Activated CD4-positive, alpha-beta T cell treated with anti-CD3 and anti-CD28 coated beads for 24 hours (primary cell): ENCODE results near the gene ZNF3.
A peak's percentile ranks its signal among the peaks of the same experiment; 100 is the strongest.

ENCODE experiments used
- DNase-seq, 2 donors: peaks; one replicate each; pipeline ENCODE4 v3.0.0-alpha.2; 2020; ENCODE audit warnings: low read depth in 2 of 2

The ZNF3 gene

DNA sequence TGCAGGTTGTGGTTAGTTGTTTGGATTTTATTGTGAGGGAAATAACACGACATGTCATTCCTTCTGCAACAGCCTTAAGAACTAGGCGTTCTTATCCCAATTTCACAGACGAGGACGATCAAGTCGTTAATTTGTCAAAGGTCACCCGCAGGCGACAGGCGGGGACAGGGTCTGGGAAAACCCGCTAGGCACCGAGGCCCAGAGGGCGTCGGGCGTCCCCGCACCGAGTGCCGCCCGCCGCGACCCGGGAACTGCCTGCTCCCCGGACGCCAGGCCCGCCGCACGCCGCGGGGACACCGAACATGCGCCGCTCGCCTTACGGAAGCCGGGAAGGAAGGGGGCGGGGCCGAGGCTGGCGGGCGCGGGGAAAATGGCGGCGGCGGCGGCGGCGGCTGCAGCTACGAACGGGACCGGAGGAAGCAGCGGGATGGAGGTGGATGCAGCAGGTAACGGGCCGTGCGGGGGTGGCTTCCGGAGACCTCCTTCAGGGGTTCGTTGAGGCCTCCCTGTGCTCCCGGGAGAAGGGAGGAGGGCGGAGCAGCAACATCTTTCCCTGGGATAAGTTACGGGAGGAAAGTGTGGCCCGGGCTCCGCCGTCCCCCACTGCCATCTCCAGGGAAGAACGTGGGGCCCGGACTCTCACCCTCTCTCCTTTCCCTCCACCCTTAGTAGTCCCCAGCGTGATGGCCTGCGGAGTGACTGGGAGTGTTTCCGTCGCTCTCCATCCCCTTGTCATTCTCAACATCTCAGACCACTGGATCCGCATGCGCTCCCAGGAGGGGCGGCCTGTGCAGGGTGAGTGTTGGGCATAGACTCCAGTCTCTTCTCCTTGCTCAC lies 7.3 kb upstream of the ZNF3 start, which contains the start of gene COPS6:
Gene COPS6, plus strand, starts transcription at position 349 of the 837 bp plus-strand sequence. Its CDS starts 22 bp downstream, at position 371.
- peak; percentile 84 to 86 for DNase-seq

DNA sequence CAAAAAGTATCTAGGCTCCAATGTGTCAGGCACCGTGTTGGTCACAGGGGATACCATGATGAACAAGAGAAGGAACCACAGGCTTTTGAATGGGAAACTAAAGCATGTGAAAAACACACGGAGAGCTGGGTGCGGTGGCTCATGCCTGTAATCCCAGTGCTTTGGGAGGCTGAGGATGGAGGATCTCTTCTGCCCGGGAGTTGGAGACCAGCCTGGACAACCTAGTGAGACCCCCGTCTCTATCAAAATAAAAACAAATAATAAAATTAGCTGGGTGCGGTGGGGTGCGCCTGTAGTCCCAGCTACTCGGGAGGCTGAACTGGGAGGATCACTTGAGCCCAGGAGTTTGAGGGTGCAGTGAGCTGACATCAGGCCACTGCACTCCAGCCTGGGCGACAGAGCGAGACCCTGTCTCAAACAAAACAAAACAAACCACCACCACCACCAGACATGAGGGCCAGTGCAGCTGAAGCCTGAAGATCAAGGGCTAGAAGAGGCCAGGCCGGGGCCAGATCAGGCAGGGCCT lies 6.6 kb upstream of the ZNF3 start:
- DNase-seq = no peak

GRCh38 chr7:100087055-100087750 lies 5.7 kb upstream of the ZNF3 start:
- no peak for DNase-seq

DNA sequence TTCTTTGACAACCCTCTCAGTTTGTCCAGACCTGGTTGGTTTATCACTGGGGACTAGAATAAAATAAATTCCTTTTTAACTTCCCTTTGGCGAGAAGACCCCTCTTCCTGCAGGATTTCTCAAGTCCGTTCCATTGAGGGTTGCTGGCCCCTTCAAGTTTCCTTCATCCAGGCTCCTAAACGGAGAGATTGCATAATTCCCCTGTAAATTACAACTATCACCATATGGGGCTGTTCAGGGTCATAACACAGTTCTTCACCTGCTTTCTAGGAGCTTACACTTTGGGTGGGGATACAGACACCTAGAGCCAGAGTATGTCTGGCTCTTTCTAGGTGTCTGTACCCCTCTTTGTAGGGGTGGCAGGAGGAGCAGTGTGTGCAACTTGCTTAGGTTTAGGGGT lies 4.0 kb upstream of the ZNF3 start:
- DNase-seq = no peak

- DNase-seq = no peak
Observed at GRCh38 chr7:100082978-100083377, 1.5 kb upstream of the ZNF3 start.

- no peak for DNase-seq
Observed at GRCh38 chr7:100080907-100081534, 502 bp downstream of the ZNF3 start.

DNA sequence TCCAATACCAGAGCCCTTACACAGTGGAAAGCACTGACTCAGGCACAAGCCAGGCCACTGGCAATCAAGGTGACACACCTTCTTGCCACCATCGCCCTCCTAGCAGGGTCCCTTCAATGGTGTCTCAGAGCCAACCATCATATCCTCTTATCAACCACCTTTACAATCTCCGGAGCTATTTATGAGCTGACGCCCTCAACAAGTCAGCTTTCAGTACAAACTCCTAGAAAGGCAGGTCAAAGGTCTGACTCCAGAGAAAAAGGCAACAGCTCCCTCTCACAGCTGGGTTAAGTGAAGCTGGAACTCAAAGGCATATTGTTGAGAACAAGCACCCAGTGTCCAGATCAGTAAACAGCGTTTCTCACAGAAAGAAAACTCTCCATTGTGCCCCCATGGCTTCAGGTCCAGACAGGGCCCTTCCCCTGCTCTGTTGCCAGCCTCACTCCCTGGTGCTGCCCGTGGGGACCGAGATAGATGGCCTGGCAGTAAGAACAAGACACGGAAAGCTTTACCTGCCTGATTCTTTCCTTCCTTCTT lies 2.4 kb downstream of the ZNF3 start:
- no peak for DNase-seq

DNA sequence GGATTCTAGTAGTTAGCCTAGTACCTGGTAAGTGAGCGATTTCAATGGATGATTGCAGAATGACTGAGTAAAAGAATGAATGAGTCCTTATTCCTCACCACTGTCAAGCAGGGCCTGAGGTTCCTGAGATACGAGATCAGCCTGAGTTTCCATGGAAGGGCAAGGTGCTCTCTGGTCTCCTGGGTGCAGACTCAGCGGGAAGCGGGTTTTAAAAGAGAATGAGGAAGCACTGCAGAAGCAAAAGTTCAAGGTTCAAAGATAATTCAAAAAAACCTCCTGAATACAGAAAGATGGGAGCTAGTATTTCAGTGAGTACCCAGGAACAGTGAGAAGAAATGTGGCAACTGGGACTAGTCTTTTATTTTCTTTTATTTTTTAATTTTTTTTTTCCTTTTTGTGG lies 4.3 kb downstream of the ZNF3 start:
- DNase-seq = no peak

DNA sequence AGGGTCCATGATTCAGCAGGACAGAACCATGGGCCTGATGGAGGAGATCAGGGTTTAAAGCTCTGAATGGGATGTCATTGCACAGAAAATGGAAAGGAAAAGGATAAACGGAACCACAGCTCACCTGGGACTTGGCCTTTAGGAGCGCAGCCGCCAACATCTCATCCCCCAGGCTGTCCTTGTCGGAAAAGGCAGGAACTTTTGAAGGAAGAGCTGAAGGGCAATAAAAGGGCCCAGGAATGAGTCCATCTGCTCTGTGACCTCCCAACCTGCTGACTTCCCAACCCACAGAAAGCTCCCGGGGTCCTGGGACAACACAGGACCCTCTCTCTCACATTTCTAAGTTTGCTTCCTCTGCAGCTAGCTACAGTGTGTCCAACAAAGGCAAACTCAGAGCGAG lies 6.1 kb downstream of the ZNF3 start:
- DNase-seq = no peak

DNA sequence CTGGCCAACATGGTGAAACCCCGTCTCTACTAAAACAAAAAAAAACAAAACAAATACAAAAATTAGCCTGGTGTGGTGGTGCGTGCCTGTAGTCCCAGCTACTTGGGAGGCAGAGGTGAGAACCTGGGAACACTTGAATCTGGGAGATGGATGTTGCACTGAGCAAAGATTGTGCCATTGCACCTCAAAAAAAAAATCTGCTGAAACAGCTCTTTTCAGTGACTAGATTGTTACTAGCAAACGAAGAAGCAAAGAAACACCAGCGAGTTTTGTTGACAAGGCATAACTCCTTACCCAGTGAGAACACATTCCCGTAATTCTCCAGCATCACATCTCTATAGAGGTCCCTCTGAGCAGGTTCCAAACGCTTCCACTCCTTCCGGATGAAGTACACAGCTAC lies 6.7 kb downstream of the ZNF3 start:
- DNase-seq = no peak

- no peak for DNase-seq
Observed at GRCh38 chr7:100072462-100072861, 9.1 kb downstream of the ZNF3 start.

DNA sequence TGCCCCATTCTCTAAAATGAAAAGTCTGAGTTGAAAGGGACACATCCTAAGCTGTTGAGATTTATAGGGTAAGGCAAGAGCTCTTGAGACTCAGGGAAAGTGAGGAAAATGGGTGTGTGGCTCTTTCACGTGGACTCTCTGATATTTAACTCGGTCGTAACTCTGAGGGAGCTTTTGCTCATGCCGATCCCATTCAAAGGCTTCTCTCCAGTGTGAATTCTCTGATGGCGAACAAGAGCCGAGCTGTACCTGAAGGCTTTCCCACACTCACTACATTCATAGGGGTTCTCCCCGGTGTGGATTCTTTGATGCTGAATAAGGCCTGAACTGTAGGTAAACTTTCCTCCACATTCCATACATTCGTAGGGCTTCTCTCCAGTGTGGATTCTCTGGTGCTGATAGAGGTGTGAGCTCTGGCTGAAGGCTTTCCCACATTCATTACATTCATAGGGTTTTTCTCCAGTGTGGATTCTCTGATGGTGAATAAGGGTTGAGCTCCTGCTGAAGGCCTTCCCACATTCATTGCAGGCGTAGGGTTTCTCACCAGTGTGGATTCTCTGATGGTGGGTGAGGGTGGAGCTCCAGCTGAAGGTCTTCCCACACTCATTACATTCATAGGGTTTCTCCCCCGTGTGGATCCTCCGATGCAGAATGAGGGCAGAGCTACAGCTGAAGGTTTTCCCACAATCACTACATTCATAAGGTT lies 10.4 kb downstream of the ZNF3 start:
- no peak for DNase-seq

- no peak for DNase-seq
Observed at GRCh38 chr7:100069991-100070390, 11.5 kb downstream of the ZNF3 start.

- DNase-seq = no peak
Observed at GRCh38 chr7:100066953-100067352, 14.6 kb downstream of the ZNF3 start.

GRCh38 chr7:100065452-100066186 lies 15.9 kb downstream of the ZNF3 start:
- DNase-seq = no peak

- DNase-seq = no peak
Observed at GRCh38 chr7:100064162-100064561, 17.4 kb downstream of the ZNF3 start.

- DNase-seq = no peak
Observed at GRCh38 chr7:100063376-100063775, 18.1 kb downstream of the ZNF3 start.

DNA sequence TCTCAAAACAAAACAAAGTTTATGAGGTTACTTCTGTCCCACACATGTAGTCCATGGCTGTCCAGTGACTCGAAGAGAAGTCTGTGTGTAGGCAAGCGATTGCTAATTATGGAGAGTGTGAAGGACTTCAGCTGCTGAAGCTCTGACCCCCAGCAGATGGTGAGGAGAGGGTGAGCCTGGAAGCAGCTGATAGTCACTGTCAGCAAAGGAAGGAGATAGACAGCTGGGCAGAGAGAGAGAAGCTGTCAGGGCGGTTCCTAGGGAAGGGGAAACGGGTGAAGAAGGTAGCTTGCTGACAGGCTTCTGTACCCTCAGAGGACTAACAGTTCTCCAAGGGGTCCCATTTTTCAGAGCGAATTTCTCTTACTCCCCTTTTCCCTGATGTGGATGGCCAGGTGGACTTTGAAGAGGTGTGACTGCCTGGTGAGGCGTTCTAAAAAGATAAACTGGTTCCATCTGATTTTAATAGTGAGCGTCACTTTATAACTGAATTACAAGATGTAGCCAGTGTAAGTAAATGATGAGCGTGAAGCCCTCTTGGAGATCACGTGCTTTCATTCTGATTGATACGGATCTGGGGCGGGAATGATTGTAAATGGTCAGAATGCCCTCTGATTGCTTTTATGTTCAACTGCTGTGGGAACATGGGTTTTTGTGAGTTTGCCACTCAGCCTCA lies 19.9 kb downstream of the ZNF3 start:
- DNase-seq = no peak

GRCh38 chr7:100059251-100059739 lies 22.2 kb downstream of the ZNF3 start:
- no peak for DNase-seq

DNA sequence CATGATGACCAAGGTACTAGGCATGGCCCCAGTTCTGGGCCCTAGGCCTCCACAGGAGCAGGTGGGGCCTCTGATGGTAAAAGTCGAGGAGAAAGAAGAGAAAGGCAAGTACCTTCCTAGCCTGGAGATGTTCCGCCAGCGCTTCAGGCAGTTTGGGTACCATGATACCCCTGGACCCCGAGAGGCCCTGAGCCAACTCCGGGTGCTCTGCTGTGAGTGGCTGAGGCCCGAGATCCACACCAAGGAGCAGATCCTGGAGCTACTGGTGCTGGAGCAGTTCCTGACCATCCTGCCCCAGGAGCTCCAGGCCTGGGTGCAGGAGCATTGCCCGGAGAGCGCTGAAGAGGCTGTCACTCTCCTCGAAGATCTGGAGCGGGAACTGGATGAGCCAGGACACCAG lies 24.5 kb downstream of the ZNF3 start:
- no peak for DNase-seq
